Neural progenitor cell (in vitro differentiated cells): Measurements from ENCODE around the gene MAP2K2.

Experiments
- CTCF ChIP-seq: fragments of 200-600 bp; sonication (generic); IDR thresholded peaks from 2 replicates; pipeline ENCODE4 v1.5.1; 2017; ENCODE audit warnings: antibody characterized with exemption, mild to moderate bottlenecking
- EZH2 ChIP-seq: fragments of 200-600 bp; sonication (generic); IDR thresholded peaks from 2 replicates; pipeline ENCODE4 v1.6.1; 2017; ENCODE audit warnings: antibody characterized with exemption, mild to moderate bottlenecking, moderate library complexity

GRCh38 chr19:4152241-4152998, 28.5 kb upstream of the MAP2K2 start:
- no peak for TF ChIP-seq CTCF
- no peak for TF ChIP-seq EZH2
